Ovary (tissue), 3 donors: ENCODE results near the gene WNT3.

Source experiments
- CTCF ChIP-seq, 3 donors: fragments of 450-650 bp in 2 of 3; fragments of 200-600 bp in 1 of 3; IDR thresholded peaks; one replicate each; pipeline versions ENCODE4 v1.5.1 to v1.8.0; 2016 to 2022; ENCODE audit warnings: antibody characterized with exemption in 3 of 3, mild to moderate bottlenecking in 1 of 3
- EP300 ChIP-seq: sonication (generic); formaldehyde crosslinking; IDR thresholded peaks from one replicate; pipeline ENCODE4 v1.6.1; 2017; ENCODE audit warnings: antibody characterized with exemption
- POLR2A ChIP-seq: fragments of 450-650 bp; IDR thresholded peaks from one replicate; pipeline ENCODE4 v1.6.1; 2017; ENCODE audit warnings: antibody characterized with exemption, mild to moderate bottlenecking, moderate library complexity
- donor health status: DM: no; HTN: no; CAD: no.

- TF ChIP-seq CTCF (IDR thresholded peaks at IDR 0.05): no peak
- TF ChIP-seq EP300: no peak
- no peak for TF ChIP-seq POLR2A
Observed at GRCh38 chr17:46854948-46855347, 36.5 kb upstream of the WNT3 start.
